ENCODE measurements around the gene NAA35. TPM values are rescaled to one million over a fixed set of nuclear protein-coding genes. Genes with fewer than 3 reads are reported as not detected.

Gene NAA35
- total RNA-seq, 1 experiment from 2014 or later = 22.2 TPM

GRCh38 chr9:85944672-85945071 is 3.7 kb downstream of the NAA35 start:
- BruUV-seq (replicated peaks) = no TSS peak
- H3K4me1 Mint-ChIP-seq (ENCODE audit: low read depth, unreplicated experiment) = no peaks in the 10 kb centered on the region
- peaks cover 48% of the 10 kb centered on the region for H3K36me3 Mint-ChIP-seq (ENCODE audit: insufficient read depth, unreplicated experiment)
- no peak overlapping the region for H3K27ac Mint-ChIP-seq (ENCODE audit: unreplicated experiment)
- no peaks in the 10 kb centered on the region for H3K27me3 Mint-ChIP-seq (ENCODE audit: unreplicated experiment)
- H3K9me3 Mint-ChIP-seq (ENCODE audit: low read depth, unreplicated experiment) = no peaks in the 10 kb centered on the region
- TF ChIP-seq CTCF (IDR thresholded peaks at IDR 0.05; ENCODE audit: unreplicated experiment) = no peak
- intact Hi-C loops (cut with micrococcal nuclease; ENCODE audit: unreplicated experiment) = no loop called here
- H3K4me3 Mint-ChIP-seq (ENCODE audit: low read depth, unreplicated experiment) = no peak overlapping the region
- DNase-seq = no peak
- CTCF ChIA-PET = no interaction called here

- H3K4me1 Mint-ChIP-seq (ENCODE audit: low read depth, unreplicated experiment) = no peaks in the 10 kb centered on the region
- no peaks in the 10 kb centered on the region for H3K9me3 Mint-ChIP-seq (ENCODE audit: low read depth, unreplicated experiment)
- no peak overlapping the region for H3K27ac Mint-ChIP-seq (ENCODE audit: unreplicated experiment)
- CTCF ChIA-PET = no interaction called here
- H3K36me3 Mint-ChIP-seq (ENCODE audit: insufficient read depth, unreplicated experiment) = peaks cover 43% of the 10 kb centered on the region
- H3K27me3 Mint-ChIP-seq (ENCODE audit: unreplicated experiment) = no peaks in the 10 kb centered on the region
- H3K4me3 Mint-ChIP-seq (ENCODE audit: low read depth, unreplicated experiment) = no peak overlapping the region
- no TSS peak for BruUV-seq (replicated peaks)
- intact Hi-C loops (cut with micrococcal nuclease; ENCODE audit: unreplicated experiment) = no loop called here
- TF ChIP-seq CTCF (IDR thresholded peaks at IDR 0.05; ENCODE audit: unreplicated experiment) = no peak
- no peak for DNase-seq
These were observed 8.8 kb downstream of the NAA35 start for GRCh38 chr9:85949586-85950335.

- Mint-ChIP-seq H3K4me3 (ENCODE audit: low read depth, unreplicated experiment) (no peak overlapping the region), H3K27me3 (ENCODE audit: unreplicated experiment) (no peaks in the 10 kb centered on the region), H3K36me3 (ENCODE audit: insufficient read depth, unreplicated experiment) (no peaks in the 10 kb centered on the region), H3K9me3 (ENCODE audit: low read depth, unreplicated experiment) (no peaks in the 10 kb centered on the region), H3K4me1 (ENCODE audit: low read depth, unreplicated experiment) (peaks cover 9% of the 10 kb centered on the region), H3K27ac (ENCODE audit: unreplicated experiment) (no peak overlapping the region)
- no peak for DNase-seq
- CTCF ChIA-PET = no interaction called here
- no peak for TF ChIP-seq CTCF (IDR thresholded peaks at IDR 0.05; ENCODE audit: unreplicated experiment)
- BruUV-seq (replicated peaks) = no TSS peak
- intact Hi-C loops (cut with micrococcal nuclease; ENCODE audit: unreplicated experiment) = no loop called here
These were observed 19.0 kb downstream of the NAA35 start for GRCh38 chr9:85959955-85960354.

GRCh38 chr9:85960688-85961093 is 19.7 kb downstream of the NAA35 start:
- H3K27ac Mint-ChIP-seq (ENCODE audit: unreplicated experiment) = no peak overlapping the region
- no peak for TF ChIP-seq CTCF (IDR thresholded peaks at IDR 0.05; ENCODE audit: unreplicated experiment)

More at GRCh38 chr9:85960688-85961093, 19.7 kb downstream of the NAA35 start:
- H3K36me3 Mint-ChIP-seq (ENCODE audit: insufficient read depth, unreplicated experiment) = no peaks in the 10 kb centered on the region
- BruUV-seq (replicated peaks) = no TSS peak
- CTCF ChIA-PET = no interaction called here
- DNase-seq = no peak
- intact Hi-C loops (cut with micrococcal nuclease; ENCODE audit: unreplicated experiment) = no loop called here
- peaks cover 9% of the 10 kb centered on the region for H3K4me1 Mint-ChIP-seq (ENCODE audit: low read depth, unreplicated experiment)
- H3K27me3 Mint-ChIP-seq (ENCODE audit: unreplicated experiment) = no peaks in the 10 kb centered on the region
- H3K4me3 Mint-ChIP-seq (ENCODE audit: low read depth, unreplicated experiment) = no peak overlapping the region
- H3K9me3 Mint-ChIP-seq (ENCODE audit: low read depth, unreplicated experiment) = no peaks in the 10 kb centered on the region

All from Calu3 (cell line).